Fibroblast of lung (primary cell): ENCODE results near the gene HTT. TPM values are rescaled to one million over a fixed set of nuclear protein-coding genes. Genes with fewer than 3 reads are reported as not detected.

Experiments used
- DNase-seq, 2 donors: peaks; one replicate each; pipeline versions ENCODE4 v3.0.0 to v3.0.0-alpha.2; 2010; ENCODE audit warnings: low read depth in 2 of 2
- H2AFZ ChIP-seq: 2 replicates; pipeline ENCODE4 v1.5.1; 2012; ENCODE audit warnings: low read length, control low read depth, inconsistent platforms
- H3K27ac ChIP-seq: 2 replicates; pipeline ENCODE4 v1.5.1; 2011; ENCODE audit warnings: low read length, control low read depth; ENCODE audit not compliant: insufficient read depth
- H3K27me3 ChIP-seq: 2 replicates; pipeline ENCODE4 v1.5.1; 2011; ENCODE audit warnings: mild to moderate bottlenecking, low read length; ENCODE audit not compliant: control insufficient read depth, insufficient read depth
- H3K36me3 ChIP-seq: 2 replicates; pipeline ENCODE4 v1.5.1; 2011; ENCODE audit warnings: low read length; ENCODE audit not compliant: control insufficient read depth, insufficient read depth
- H3K4me1 ChIP-seq: 2 replicates; pipeline ENCODE4 v1.5.1; 2011; ENCODE audit warnings: low read length; ENCODE audit not compliant: control insufficient read depth, insufficient read depth; ENCODE audit errors: extremely low read depth
- H3K4me2 ChIP-seq: 2 replicates; pipeline ENCODE4 v1.5.1; 2011; ENCODE audit warnings: low read length, control low read depth; ENCODE audit not compliant: insufficient read depth; ENCODE audit errors: extremely low read depth
- H3K4me3 ChIP-seq, 4 experiments: fragments of 200-600 bp in 1 of 4; sonication (generic) in 1 of 4; replicated peaks in 1 of 4; 2 replicates each; pipeline ENCODE4 v1.5.1; 2011 to 2016; ENCODE audit warnings: low read length in 4 of 4, low read depth in 3 of 4, mild to moderate bottlenecking in 3 of 4, control low read depth in 2 of 4, inconsistent platforms in 1 of 4, mixed read lengths in 1 of 4; ENCODE audit not compliant: insufficient read depth in 1 of 4; ENCODE audit errors: control extremely low read depth in 1 of 4
- H3K79me2 ChIP-seq: 2 replicates; pipeline ENCODE4 v1.5.1; 2012; ENCODE audit warnings: mild to moderate bottlenecking, low read length, inconsistent platforms; ENCODE audit not compliant: control insufficient read depth, insufficient read depth
- H3K9ac ChIP-seq: 2 replicates; pipeline ENCODE4 v1.5.1; 2011; ENCODE audit warnings: mild to moderate bottlenecking, low read length, control low read depth; ENCODE audit not compliant: insufficient read depth
- H3K9me3 ChIP-seq: 2 replicates; pipeline ENCODE4 v1.5.1; 2012; ENCODE audit warnings: low read depth, low read length; ENCODE audit not compliant: control insufficient read depth, insufficient read depth
- H4K20me1 ChIP-seq: 2 replicates; pipeline ENCODE4 v1.5.1; 2011; ENCODE audit warnings: low read length; ENCODE audit not compliant: control insufficient read depth, insufficient read depth; ENCODE audit errors: extremely low read depth
- EZH2 ChIP-seq: IDR thresholded peaks from 2 replicates; pipeline ENCODE4 v1.5.1; 2012; ENCODE audit warnings: low read length, control low read depth, mild to moderate bottlenecking; ENCODE audit errors: missing control alignments
- polyA plus RNA-seq, 2 donors: library from polyadenylated mRNA; depleted of rRNA in 1 of 2; stranded (reverse) in 1 of 2; unstranded in 1 of 2; fragments of >200 nt; gene quantifications; 2 replicates each; pipeline ENCODE4 v1.2.1, GENCODE V29; 2011 to 2012; ENCODE audit warnings: missing spikeins in 1 of 2
- total RNA-seq: library from RNA; depleted of rRNA; stranded (reverse); fragments of >200 nt; gene quantifications from 2 replicates; pipeline ENCODE4 v1.2.1, GENCODE V29; 2014
- TF ChIP-seq, protein P1 (sequence below), 2 donors: IDR thresholded peaks in 1 of 2; conservative IDR thresholded peaks in 1 of 2; 1 replicate in 1 of 2; 2 replicates in 1 of 2; pipeline ENCODE4 v1.5.1; 2011 to 2012; ENCODE audit warnings: low read length in 2 of 2, control low read depth in 1 of 2, inconsistent platforms in 1 of 2, low read depth in 1 of 2, mild to moderate bottlenecking in 1 of 2

HTT gene
- total and polyA plus RNA-seq, 2 donors (not counting 1 experiment from before 2014, with no cell fraction given) = 13.2 to 41.8 TPM

DNA sequence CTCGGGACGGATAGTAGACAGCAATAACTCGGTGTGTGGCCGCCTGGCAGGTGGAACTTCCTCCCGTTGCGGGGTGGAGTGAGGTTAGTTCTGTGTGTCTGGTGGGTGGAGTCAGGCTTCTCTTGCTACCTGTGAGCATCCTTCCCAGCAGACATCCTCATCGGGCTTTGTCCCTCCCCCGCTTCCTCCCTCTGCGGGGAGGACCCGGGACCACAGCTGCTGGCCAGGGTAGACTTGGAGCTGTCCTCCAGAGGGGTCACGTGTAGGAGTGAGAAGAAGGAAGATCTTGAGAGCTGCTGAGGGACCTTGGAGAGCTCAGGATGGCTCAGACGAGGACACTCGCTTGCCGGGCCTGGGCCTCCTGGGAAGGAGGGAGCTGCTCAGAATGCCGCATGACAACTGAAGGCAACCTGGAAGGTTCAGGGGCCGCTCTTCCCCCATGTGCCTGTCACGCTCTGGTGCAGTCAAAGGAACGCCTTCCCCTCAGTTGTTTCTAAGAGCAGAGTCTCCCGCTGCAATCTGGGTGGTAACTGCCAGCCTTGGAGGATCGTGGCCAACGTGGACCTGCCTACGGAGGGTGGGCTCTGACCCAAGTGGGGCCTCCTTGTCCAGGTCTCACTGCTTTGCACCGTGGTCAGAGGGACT is 168.8 kb downstream of the HTT start:
- no peak overlapping the region for H3K9ac ChIP-seq
- H3K36me3 ChIP-seq = peaks cover 5% of the 10 kb centered on the region
- H3K27me3 ChIP-seq = no peaks in the 10 kb centered on the region
- no peak for TF ChIP-seq EZH2
- TF ChIP-seq, protein P1, sequence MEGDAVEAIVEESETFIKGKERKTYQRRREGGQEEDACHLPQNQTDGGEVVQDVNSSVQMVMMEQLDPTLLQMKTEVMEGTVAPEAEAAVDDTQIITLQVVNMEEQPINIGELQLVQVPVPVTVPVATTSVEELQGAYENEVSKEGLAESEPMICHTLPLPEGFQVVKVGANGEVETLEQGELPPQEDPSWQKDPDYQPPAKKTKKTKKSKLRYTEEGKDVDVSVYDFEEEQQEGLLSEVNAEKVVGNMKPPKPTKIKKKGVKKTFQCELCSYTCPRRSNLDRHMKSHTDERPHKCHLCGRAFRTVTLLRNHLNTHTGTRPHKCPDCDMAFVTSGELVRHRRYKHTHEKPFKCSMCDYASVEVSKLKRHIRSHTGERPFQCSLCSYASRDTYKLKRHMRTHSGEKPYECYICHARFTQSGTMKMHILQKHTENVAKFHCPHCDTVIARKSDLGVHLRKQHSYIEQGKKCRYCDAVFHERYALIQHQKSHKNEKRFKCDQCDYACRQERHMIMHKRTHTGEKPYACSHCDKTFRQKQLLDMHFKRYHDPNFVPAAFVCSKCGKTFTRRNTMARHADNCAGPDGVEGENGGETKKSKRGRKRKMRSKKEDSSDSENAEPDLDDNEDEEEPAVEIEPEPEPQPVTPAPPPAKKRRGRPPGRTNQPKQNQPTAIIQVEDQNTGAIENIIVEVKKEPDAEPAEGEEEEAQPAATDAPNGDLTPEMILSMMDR (conservative IDR thresholded peaks at IDR 0.05 in 1 of 2, IDR thresholded peaks at IDR 0.05 in 1 of 2; ENCODE audit: low read depth in 1 of 2, low read length in 2 of 2) = no peak
- H2AFZ ChIP-seq = no peak overlapping the region
- H4K20me1 ChIP-seq = no peaks in the 10 kb centered on the region
- no peak overlapping the region for H3K27ac ChIP-seq
- no peak for DNase-seq
- no peaks in the 10 kb centered on the region for H3K9me3 ChIP-seq
- H3K4me1 ChIP-seq = peaks cover 2% of the 10 kb centered on the region
- no peak overlapping the region for H3K4me3 ChIP-seq
- no peaks in the 10 kb centered on the region for H3K79me2 ChIP-seq
- H3K4me2 ChIP-seq = no peak overlapping the region

DNA sequence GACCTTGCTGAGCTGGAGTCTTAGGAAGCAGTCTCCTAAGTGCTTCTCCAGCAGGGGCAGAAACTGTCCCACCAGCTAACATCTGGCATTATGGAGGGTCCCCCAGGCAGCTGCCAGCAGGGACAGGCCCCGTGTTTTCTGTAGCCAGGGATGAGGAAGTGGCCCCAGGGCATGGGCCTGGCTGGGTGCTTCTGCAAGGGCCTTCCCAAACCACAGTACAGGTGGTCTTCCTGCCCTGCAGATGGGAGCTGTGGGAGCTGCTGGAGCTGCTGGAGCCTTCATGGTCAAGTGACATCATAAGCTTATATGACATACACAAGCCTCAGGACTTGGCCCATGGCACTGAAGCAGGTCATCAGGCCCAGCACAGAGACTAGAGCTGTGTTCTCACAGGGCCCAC is 169.5 kb downstream of the HTT start:
- DNase-seq = no peak
- H3K4me2 ChIP-seq = no peak overlapping the region
- no peak overlapping the region for H2AFZ ChIP-seq
- no peaks in the 10 kb centered on the region for H3K9me3 ChIP-seq
- H3K4me3 ChIP-seq = no peak overlapping the region
- H3K27me3 ChIP-seq = no peaks in the 10 kb centered on the region
- H3K9ac ChIP-seq = no peak overlapping the region
- TF ChIP-seq, protein P1 (conservative IDR thresholded peaks at IDR 0.05 in 1 of 2, IDR thresholded peaks at IDR 0.05 in 1 of 2; ENCODE audit: low read depth in 1 of 2, low read length in 2 of 2) = no peak
- no peak for TF ChIP-seq EZH2
- H3K36me3 ChIP-seq = peaks cover 5% of the 10 kb centered on the region
- H3K79me2 ChIP-seq = no peaks in the 10 kb centered on the region
- H3K4me1 ChIP-seq = peaks cover 2% of the 10 kb centered on the region
- H3K27ac ChIP-seq = no peak overlapping the region
- no peaks in the 10 kb centered on the region for H4K20me1 ChIP-seq

DNA sequence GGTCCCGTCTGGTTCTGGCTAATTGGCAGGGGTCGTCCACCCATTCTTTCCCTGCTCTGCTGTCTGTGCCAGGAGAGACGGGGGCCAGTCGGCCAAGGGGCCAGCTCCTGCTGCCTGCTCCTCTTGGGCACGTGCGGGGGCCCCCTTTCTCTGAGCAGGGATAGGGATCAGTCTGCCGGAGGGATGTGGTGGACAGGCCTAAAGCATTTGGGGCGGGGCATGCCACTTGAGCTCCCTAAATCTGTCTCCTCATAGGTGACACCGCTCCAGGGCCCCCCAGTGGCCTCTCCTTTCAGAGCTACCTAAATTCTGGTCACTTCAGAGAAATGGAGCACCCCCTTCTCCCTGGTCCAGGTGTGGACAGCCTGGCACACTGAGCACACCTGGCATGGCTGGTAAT is 170.3 kb downstream of the HTT start:
- Histone ChIP-seq H3K27ac (no peak overlapping the region), H3K4me2 (no peak overlapping the region), H3K79me2 (no peaks in the 10 kb centered on the region), H3K36me3 (peaks cover 5% of the 10 kb centered on the region), H3K9me3 (no peaks in the 10 kb centered on the region), H3K9ac (no peak overlapping the region), H3K4me3 (no peak overlapping the region), H3K27me3 (no peaks in the 10 kb centered on the region), H3K4me1 (peaks cover 2% of the 10 kb centered on the region), H4K20me1 (no peaks in the 10 kb centered on the region), H2AFZ (no peak overlapping the region)
- no peak for DNase-seq
- no peak for TF ChIP-seq EZH2
- TF ChIP-seq, protein P1 (conservative IDR thresholded peaks at IDR 0.05 in 1 of 2, IDR thresholded peaks at IDR 0.05 in 1 of 2; ENCODE audit: low read depth in 1 of 2, low read length in 2 of 2) = no peak
